K562 (cell line): ENCODE measurements around the gene LHPP. TPM values are rescaled to one million over a fixed set of nuclear protein-coding genes. Genes with fewer than 3 reads are reported as not detected.

ENCODE experiments used
- ATAC-seq: fragments of 200-7000 bp; cut with Tn5 transposase; 3 replicates; pipeline ENCODE4 v1.9.1; 2020; ENCODE audit warnings: moderate library complexity
- BruUV-seq: library from RNA; stranded (reverse); fragments of 400-500 nt; replicated peaks from 2 replicates; lab custom pipeline; 2021; lab: Mats Ljungman, UMichigan
- CTCF ChIA-PET: fragments of 300-600 bp; formaldehyde crosslinking; extraction: SDS; loops from one replicate; lab custom pipeline; 2021; ENCODE audit warnings: low intra/inter-chr PET ratio; lab: Yijun Ruan, JAX
- POLR2A ChIA-PET: fragments of 300-600, 350-650 bp; sonication (Branson Sonifier 250); formaldehyde crosslinking; extraction: SDS; loops from one replicate; lab custom pipeline; 2021; ENCODE audit warnings: antibody characterized with exemption, inconsistent platforms; lab: Yijun Ruan, JAX
- DNase-seq, 4 experiments: peaks; one replicate each; pipeline versions ENCODE4 v3.0.0 to v3.0.0-alpha.2; 2011 to 2018; ENCODE audit warnings: low spot score in 3 of 4, mixed read lengths in 3 of 4; ENCODE audit errors: extremely low read depth in 1 of 4
- FAIRE-seq: peaks from 2 replicates; lab custom pipeline; 2011; peaks lifted over from hg19 to GRCh38; lab: Jason Lieb, UNC
- H2AFZ ChIP-seq: 2 replicates; pipeline ENCODE4 v1.6.0; 2011; ENCODE audit warnings: low read depth, low read length, control low read depth, inconsistent platforms
- H3K27ac ChIP-seq: fragments of 200-600 bp; 3 replicates; pipeline ENCODE4 v1.8.0; 2011; ENCODE audit warnings: low read depth, mild to moderate bottlenecking, control low read depth, inconsistent platforms, low read length, moderate library complexity, mixed read lengths; ENCODE audit errors: extremely low read depth
- H3K27me3 ChIP-seq, 2 experiments: fragments of 300-600 bp in 1 of 2; 2 replicates in 1 of 2; 3 replicates in 1 of 2; pipeline versions ENCODE4 v1.6.0 to v1.8.0; 2011; ENCODE audit warnings: inconsistent platforms in 2 of 2, low read length in 2 of 2, mild to moderate bottlenecking in 1 of 2, mixed read lengths in 1 of 2, moderate library complexity in 1 of 2; ENCODE audit not compliant: control insufficient read depth in 2 of 2, insufficient read depth in 2 of 2
- H3K36me3 ChIP-seq: fragments of 300-600 bp; 3 replicates; pipeline ENCODE4 v1.8.0; 2011; ENCODE audit warnings: mild to moderate bottlenecking, low read length, inconsistent platforms; ENCODE audit not compliant: control insufficient read depth, insufficient read depth
- H3K4me1 ChIP-seq, 2 experiments: fragments of 200-600 bp in 1 of 2; replicated peaks in 1 of 2; 2 replicates in 1 of 2; 3 replicates in 1 of 2; pipeline versions ENCODE4 v1.5.1 to v1.8.0; 2011; ENCODE audit warnings: inconsistent platforms in 2 of 2, low read length in 2 of 2, mild to moderate bottlenecking in 1 of 2, mixed read lengths in 1 of 2, moderate library complexity in 1 of 2; ENCODE audit not compliant: control insufficient read depth in 2 of 2, insufficient read depth in 2 of 2
- H3K4me2 ChIP-seq: 2 replicates; pipeline ENCODE4 v1.6.1; 2011; ENCODE audit warnings: low read length, control low read depth, inconsistent platforms, mixed read lengths; ENCODE audit not compliant: insufficient read depth
- H3K4me3 ChIP-seq: fragments of 200-600 bp; sonication (generic), shearing (Covaris generic); 2 replicates; pipeline ENCODE4 v1.5.1; 2016; ENCODE audit warnings: control low read depth, inconsistent platforms
- H3K79me2 ChIP-seq: fragments of 200-600 bp; 3 replicates; pipeline ENCODE4 v1.8.0; 2011; ENCODE audit warnings: low read length, inconsistent platforms; ENCODE audit not compliant: control insufficient read depth, insufficient read depth
- H3K9ac ChIP-seq, 2 experiments: 2 replicates each; pipeline versions ENCODE4 v1.6.0 to v1.6.1; 2011; ENCODE audit warnings: low read depth in 2 of 2, low read length in 2 of 2, control low read depth in 1 of 2, inconsistent platforms in 1 of 2, mild to moderate bottlenecking in 1 of 2, mixed read lengths in 1 of 2; ENCODE audit not compliant: insufficient read depth in 1 of 2
- H3K9me1 ChIP-seq: one replicate; pipeline ENCODE4 v1.6.0; 2011; ENCODE audit warnings: inconsistent platforms, mild to moderate bottlenecking, low read length, moderate library complexity; ENCODE audit not compliant: control insufficient read depth, insufficient read depth
- H3K9me3 ChIP-seq: replicated peaks from 2 replicates; pipeline ENCODE4 v1.5.1; 2011; ENCODE audit warnings: low read depth, low read length, inconsistent platforms; ENCODE audit not compliant: control insufficient read depth, insufficient read depth
- H4K20me1 ChIP-seq: replicated peaks from 2 replicates; pipeline ENCODE4 v1.6.1; 2011; ENCODE audit warnings: low read length, inconsistent platforms, mixed read lengths; ENCODE audit not compliant: control insufficient read depth, insufficient read depth
- KDM4B ChIP-seq, 2 experiments: fragments of 450-650 bp in 1 of 2; sonication (generic) in 1 of 2; IDR thresholded peaks; 2 replicates each; pipeline ENCODE4 v1.6.1; 2016 to 2017; ENCODE audit warnings: borderline replicate concordance in 2 of 2, antibody characterized with exemption in 1 of 2, low read depth in 1 of 2, mild to moderate bottlenecking in 1 of 2
- KHSRP ChIP-seq: fragments of 450-650 bp; IDR thresholded peaks from 2 replicates; pipeline ENCODE4 v1.6.1; 2017
- KLF13 ChIP-seq: fragments of 450-650 bp; IDR thresholded peaks from 2 replicates; pipeline ENCODE4 v1.6.1; 2016; ENCODE audit warnings: missing genetic modification characterization, low read depth, mild to moderate bottlenecking, missing compliant biosample characterization, moderate library complexity, borderline replicate concordance
- MIER1 ChIP-seq: fragments of 450-650 bp; IDR thresholded peaks from 2 replicates; pipeline ENCODE4 v1.6.1; 2016; ENCODE audit warnings: antibody characterized with exemption, mild to moderate bottlenecking, low read depth
- WGBS: fragments of 100-300 bp; shearing (Covaris generic); methylation state at CpG from one replicate; pipeline ENCODE4 v1.1.6; 2016; ENCODE audit warnings: low coverage, mixed read lengths; ENCODE audit not compliant: insufficient coverage; ENCODE audit errors: missing lambda C conversion rate; 5-methylcytosine and 5-hydroxymethylcytosine counted together
- in situ Hi-C: fragments of 300-500 bp; cut with MboI; formaldehyde crosslinking; loops from 4 replicates; pipeline ENCODE4 v1.15.0; 2018; ENCODE audit warnings: inconsistent platforms, mixed read lengths
- intact Hi-C: fragments of 100-400 bp; cut with micrococcal nuclease; formaldehyde crosslinking; loops from 2 replicates; pipeline ENCODE4 v1.14.2; 2022
- polyA plus RNA-seq, 8 experiments: library from polyadenylated mRNA; depleted of rRNA in 4 of 8; stranded (reverse) in 5 of 8; unstranded in 3 of 8; fragments of >200 nt; fragmentation: Nextera tagmentation in 2 of 8; fragmentation: Illumina TruSeq in 1 of 8; extraction: Ambion mirVana in 2 of 8; extraction: Trizol in 1 of 8; gene quantifications; 2 replicates each; pipeline versions ENCODE4 v1.2.1 to v1.2.3, GENCODE V29; 2011 to 2014; ENCODE audit warnings: inconsistent platforms in 1 of 8, missing spikeins in 1 of 8
- total RNA-seq, 7 experiments: library from RNA; depleted of rRNA in 6 of 7; stranded (reverse); fragments of >200 nt in 6 of 7; fragmentation: Illumina TruSeq in 2 of 7; extraction: Trizol in 2 of 7; gene quantifications; 2 replicates each; pipeline versions ENCODE4 v1.2.1 to v1.2.3, GENCODE V29; 2011 to 2021; ENCODE audit warnings: low replicate concordance in 1 of 7
- TF ChIP-seq, protein P1 (sequence below): sonication (generic); formaldehyde crosslinking; IDR thresholded peaks from 2 replicates; pipeline ENCODE4 v1.9.0; 2022; ENCODE audit warnings: mild to moderate bottlenecking, missing genetic modification reagents
- TF ChIP-seq, protein P2 (sequence below): fragments of 450-650 bp; formaldehyde crosslinking; IDR thresholded peaks from 2 replicates; pipeline ENCODE4 v1.4.0; 2020; ENCODE audit warnings: mild to moderate bottlenecking, moderate library complexity
- TF ChIP-seq, protein P3 (sequence below): fragments of 450-650 bp; formaldehyde crosslinking; IDR thresholded peaks from 2 replicates; pipeline ENCODE4 v1.4.0; 2020; ENCODE audit warnings: mild to moderate bottlenecking, moderate library complexity

The LHPP gene
- total and polyA plus RNA-seq, 9 of the 15 experiments (the other 6 are each of a cell fraction or from before 2014, with no cell fraction given), result 0.34 to 7.4 (median 3.0) TPM

DNA sequence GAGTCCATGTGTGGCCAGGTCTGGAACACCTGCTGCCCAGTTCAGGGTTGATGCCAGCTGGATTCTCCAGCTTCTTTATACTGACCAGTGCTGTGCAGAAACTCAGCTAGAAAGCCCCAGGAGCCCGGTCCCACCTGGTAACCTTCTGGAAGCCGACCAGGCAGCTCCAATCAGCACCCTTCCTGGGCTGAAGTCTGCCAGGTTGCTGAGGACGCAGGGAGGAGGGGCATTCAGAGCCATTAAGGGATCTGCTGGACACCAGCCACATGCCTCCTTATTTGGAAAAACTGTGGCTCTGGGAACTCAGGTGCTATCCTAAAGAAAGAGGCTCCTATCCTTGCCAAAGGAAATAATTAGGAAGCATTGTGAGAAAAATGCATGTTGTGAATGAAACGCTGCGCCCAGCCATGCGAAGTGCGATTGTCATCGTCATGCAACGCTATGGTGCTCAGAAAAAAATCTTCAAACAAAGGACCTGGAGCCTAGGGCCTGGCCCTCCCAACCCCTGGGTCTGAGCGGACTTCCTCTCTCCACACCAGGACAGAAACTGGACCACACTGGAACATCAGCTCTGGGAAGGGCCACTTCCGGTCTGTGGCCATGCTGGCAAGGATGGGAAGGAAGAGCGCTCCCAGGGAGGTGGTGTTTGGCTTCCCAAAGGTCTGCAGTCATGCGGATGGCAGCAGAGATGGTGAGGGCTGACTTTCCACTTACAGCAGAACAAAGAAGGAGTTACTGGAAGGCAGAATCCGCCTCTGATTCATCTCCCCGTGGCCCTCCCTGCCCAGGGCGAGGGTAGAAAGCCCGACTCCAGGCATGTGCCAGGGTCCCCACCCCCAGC, 192.4 kb downstream of the LHPP start:
- no peak overlapping the region for H3K4me2 ChIP-seq
- H3K27ac ChIP-seq, result no peak overlapping the region

More for the DNA sequence above, 192.4 kb downstream of the LHPP start:
- ATAC-seq (no peak), DNase-seq (no peak), FAIRE-seq (no peak)
- POLR2A ChIA-PET, result no interaction called here
- Histone ChIP-seq H3K36me3 (peaks cover 8% of the 10 kb centered on the region; the same call in 1 of the 3 replicates), H3K9me1 (no peaks in the 10 kb centered on the region), H3K9me3 (no peaks in the 10 kb centered on the region), H3K27me3 (no peaks in the 10 kb centered on the region), H3K4me3 (no peak overlapping the region), H3K79me2 (no peaks in the 10 kb centered on the region), H4K20me1 (no peaks in the 10 kb centered on the region), H3K4me1 (peaks cover 6 to 16% of the 10 kb centered on the region in 2 experiments), H3K9ac (peak overlapping the region in 1 of 2 experiments; percentile 35; a peak in 1 of 4 replicates), H2AFZ (no peak overlapping the region)
- in situ Hi-C loops, result no loop called here
- WGBS, result 79% methylated on average over 14 of the region's 17 CpGs
- TF ChIP-seq, protein P1, sequence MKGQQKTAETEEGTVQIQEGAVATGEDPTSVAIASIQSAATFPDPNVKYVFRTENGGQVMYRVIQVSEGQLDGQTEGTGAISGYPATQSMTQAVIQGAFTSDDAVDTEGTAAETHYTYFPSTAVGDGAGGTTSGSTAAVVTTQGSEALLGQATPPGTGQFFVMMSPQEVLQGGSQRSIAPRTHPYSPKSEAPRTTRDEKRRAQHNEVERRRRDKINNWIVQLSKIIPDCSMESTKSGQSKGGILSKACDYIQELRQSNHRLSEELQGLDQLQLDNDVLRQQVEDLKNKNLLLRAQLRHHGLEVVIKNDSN (CRISPR knock-in tag), result no peak
- TF ChIP-seq, protein P2, sequence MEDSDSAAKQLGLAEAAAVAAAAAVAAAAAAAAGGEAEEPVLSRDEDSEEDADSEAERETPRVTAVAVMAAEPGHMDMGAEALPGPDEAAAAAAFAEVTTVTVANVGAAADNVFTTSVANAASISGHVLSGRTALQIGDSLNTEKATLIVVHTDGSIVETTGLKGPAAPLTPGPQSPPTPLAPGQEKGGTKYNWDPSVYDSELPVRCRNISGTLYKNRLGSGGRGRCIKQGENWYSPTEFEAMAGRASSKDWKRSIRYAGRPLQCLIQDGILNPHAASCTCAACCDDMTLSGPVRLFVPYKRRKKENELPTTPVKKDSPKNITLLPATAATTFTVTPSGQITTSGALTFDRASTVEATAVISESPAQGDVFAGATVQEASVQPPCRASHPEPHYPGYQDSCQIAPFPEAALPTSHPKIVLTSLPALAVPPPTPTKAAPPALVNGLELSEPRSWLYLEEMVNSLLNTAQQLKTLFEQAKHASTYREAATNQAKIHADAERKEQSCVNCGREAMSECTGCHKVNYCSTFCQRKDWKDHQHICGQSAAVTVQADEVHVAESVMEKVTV (CRISPR knock-in tag), result no peak
- TF ChIP-seq MIER1 (no peak), KDM4B (IDR thresholded peaks at IDR 0.05; ENCODE audit: borderline replicate concordance in 2 of 2, low read depth in 1 of 2) (no peak), KHSRP (no peak), KLF13 (tag) (no peak)
- TF ChIP-seq, protein P3, sequence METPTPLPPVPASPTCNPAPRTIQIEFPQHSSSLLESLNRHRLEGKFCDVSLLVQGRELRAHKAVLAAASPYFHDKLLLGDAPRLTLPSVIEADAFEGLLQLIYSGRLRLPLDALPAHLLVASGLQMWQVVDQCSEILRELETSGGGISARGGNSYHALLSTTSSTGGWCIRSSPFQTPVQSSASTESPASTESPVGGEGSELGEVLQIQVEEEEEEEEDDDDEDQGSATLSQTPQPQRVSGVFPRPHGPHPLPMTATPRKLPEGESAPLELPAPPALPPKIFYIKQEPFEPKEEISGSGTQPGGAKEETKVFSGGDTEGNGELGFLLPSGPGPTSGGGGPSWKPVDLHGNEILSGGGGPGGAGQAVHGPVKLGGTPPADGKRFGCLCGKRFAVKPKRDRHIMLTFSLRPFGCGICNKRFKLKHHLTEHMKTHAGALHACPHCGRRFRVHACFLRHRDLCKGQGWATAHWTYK (CRISPR knock-in tag), result no peak
- no TSS peak for BruUV-seq
- CTCF ChIA-PET, result no interaction called here
- intact Hi-C loops, result no loop called here
